Right hindlimb (tissue), 1 donor: ENCODE measurements around the gene GLI3.
A peak's percentile ranks its signal among the peaks of the same experiment; 100 is the strongest.

ENCODE experiments used
- DNase-seq: peaks from one replicate; pipeline ENCODE4 v3.0.0-alpha.2; 2018

The GLI3 gene

DNA sequence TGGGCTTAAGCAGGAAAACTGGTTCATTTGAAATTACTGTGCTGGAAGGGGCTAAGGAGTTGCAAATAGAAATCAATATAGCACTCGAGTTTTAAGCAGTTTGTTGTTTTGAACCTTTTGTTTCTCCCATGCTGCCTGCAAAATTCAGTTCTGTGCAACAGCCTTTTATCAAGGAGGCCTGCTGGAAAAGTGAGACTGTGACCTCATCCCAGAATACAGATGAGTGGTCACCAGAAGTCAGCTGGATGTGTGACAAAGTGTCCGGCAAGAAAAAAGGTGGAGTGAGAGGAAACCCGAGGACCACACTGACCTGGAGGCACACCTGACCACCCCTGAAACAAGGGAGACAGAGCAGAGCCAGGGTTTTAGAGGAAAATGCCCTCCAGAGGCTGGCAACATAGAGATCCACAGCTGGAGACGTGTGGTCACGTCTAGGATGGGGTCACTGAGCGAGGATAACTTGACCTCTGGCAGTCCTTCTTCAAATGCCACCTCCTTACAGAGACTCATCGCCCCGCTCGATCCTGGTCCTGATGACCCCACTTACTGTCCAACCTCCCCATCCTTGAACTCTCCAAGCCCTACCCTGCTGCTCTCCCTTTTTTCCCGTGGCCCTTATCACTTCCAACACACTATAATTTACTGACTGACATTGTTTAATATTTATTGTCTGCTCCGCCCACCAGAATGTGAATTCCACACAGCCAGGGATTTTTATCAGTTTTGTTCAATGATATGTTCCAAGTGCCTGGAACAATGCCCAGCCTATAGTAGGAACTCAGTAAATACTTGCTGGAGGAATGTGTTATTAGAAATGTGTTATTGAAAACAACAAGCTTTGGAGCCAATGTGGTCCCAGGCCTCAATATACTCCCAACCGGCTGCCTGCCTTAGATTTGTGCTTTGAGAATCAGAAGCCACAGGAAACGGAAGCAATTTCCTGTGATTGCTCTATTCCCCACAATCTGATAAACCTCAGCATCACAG lies 243.8 kb downstream of the GLI3 start:
- DNase-seq = no peak

DNA sequence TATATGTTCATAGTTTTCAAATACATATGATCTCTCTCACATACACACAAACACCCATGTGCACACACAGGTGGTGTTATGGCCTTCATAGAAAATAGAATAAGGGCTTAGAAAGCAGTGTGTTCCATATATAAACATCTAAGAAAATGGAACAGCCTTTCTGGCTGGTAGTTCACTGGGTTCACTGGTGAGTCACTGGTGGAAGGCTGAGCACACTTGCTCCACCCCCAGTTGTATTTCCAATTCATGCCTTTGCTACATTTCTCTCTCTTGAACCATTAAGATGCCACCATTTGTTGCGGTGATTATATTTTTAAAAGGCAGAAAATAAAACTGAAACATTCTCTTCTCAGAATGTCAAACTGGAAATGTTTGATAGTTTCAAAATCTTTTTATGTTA lies 252.1 kb downstream of the GLI3 start:
- no peak for DNase-seq

DNA sequence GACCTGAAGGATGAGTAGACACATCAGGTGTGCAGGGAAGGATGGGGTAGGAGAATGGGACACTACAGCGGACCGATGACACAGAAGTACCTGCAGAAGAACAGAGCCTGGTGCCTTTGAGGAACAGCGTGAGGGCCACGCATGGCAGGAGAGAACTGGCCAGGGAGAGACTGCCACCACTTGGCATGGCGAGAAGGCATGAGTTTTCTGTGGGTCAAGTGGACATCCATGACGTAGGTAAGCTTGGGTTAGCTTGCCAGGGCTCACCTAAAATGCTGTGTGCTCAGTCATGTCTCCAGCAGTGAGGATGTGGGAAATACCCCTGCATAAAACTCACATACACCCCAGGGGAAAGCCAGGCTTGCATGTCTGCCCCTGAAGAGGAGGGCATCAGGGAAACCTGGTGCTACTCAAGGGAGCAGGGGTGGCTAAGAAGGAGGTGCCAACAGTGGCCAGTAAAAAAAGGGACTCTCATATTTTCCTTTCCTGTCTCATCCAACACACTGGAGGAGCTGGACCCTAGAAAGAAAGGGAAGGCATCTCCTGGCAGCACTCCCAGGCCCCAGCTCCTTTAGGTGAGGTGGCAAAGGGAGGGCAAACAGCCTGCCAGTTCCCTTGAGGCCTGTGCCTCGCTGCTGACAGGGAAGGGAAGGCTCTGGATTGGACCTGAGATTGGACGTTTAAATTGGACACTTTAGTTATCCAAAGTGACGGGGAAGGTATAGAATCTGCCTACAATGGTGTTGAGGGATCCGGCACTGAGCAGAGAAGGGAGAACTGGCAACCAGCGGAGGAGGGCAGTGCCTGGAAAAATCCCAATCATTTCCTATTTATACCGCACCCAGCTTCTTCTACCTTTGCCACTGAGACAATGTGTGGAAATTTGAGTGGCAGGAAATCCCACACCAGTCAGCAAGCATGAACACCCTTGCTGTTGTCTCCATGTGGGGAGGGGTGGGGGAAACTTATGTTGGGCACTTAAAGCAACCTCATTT lies 255.7 kb downstream of the GLI3 start:
- no peak for DNase-seq

DNA sequence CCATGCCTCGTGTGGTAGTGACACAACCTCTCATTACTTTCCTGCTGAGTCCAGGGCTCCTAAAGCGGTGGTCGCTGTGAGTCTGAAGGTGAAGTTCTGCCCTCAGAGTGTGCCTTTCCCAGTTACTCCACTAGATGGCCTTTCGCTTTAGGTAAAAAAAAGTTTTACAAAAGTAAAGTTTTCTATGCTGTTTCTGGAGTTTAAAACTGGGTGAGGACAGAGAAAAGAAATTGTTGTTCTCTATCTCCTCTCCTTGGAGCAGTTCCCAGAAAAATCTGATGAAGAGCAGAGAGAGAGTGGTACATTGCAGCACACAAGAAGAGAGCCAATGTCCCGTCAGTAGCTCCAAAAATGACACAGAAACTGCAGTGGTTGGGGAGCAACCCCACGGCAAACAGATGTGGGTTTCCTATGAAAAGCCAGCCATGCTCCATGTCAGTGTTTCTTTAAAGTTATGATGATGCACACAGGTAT lies 257.1 kb downstream of the GLI3 start:
- peak; percentile 43 for DNase-seq

DNA sequence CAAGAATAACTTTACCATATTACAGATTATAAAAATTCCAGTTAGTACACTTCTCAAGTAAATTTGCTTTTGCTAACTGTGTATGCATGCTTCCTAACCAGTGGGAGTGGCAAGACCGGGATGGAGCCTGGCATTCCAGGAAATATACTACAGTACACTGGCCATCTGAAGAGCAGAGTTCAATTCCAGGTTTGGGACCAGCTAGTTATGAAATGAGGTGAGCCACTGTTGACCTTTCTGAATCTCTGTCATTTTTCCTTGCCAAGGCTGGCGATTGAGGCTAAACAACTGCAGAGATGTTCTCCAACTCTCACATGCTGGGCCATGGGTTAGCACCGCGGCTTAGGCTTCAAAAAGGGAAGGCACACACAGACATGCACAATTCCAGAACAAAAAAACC lies 258.2 kb downstream of the GLI3 start:
- DNase-seq = no peak

DNA sequence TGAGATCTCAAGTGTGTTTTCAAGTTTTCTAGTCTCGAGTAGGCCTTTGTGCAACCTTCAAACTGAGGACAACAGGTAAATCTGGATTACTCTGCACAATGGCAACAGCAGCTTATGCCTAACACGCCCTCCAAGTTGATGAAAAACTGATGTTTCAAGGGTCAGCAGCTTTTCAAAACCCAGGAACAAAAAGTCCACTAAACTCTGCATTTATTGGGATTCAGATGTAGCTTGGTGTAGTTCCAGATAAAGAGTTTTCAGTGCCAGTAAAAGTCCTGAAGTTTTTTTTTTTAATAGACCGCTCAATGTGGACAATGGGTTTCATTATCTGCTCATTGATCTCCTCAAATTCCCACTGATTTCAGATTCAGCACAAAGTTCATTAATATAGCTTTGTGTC lies 259.3 kb downstream of the GLI3 start:
- DNase-seq = no peak

DNA sequence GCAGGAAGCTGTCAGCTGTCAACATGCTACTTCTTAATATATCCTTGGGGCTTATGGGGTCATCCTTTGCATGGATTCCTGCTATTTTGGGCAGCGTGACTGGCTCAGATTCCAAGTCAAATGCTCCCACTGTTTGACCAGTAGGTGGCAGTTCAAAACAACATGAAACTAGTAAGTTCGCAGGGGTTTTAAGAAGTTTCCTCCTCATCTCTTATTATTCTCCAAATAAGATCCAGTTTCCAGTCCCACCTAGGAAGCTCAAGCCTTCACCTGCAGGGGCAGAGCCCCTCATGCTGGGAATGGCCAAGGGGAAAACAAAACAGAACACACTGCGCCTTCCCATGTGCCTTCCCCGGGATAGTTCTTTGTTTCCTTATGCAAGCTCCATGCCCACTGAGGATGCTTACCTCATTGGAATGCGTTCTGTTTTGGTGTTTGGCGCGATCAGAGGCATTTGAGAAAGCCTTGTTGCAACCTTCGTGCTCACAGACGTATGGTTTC lies 259.8 kb downstream of the GLI3 start:
- peak; percentile 51 for DNase-seq

DNA sequence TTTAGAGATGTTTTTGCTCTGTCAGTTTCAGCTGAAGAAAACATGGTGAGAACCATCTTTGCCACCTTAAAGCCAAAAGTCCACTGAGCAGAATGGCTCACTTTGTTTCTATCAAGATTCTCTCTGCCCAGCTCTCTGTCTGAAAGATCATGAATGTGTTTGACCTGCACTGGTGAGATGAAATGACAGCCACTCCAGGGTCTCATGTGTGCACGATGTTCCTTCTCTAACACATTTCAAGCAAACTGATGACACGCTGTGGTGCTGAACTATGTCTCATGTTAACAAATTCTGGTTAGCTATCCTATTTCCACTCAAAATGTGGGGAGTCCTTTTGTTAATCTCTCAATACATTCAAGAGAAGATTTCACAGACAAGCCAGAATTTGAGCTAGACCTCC lies 260.6 kb downstream of the GLI3 start:
- no peak for DNase-seq

DNA sequence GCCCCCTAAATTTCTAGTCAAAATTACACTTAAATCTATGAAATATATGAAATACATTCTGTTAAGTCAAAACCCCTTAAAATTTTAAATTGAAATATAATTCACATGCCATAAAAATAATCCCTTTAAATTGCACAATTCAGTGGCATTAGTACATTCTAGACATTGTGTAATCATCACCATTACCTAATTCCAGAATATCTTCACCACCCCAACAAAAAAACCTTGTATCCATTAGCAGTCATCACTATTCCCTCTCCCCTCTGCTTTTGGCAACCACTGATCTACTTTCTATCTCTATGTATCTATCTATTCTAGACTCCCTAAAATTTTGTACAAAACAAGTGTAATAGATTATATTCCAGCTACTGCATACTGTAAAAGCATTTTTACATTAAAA lies 261.2 kb downstream of the GLI3 start:
- DNase-seq = no peak

DNA sequence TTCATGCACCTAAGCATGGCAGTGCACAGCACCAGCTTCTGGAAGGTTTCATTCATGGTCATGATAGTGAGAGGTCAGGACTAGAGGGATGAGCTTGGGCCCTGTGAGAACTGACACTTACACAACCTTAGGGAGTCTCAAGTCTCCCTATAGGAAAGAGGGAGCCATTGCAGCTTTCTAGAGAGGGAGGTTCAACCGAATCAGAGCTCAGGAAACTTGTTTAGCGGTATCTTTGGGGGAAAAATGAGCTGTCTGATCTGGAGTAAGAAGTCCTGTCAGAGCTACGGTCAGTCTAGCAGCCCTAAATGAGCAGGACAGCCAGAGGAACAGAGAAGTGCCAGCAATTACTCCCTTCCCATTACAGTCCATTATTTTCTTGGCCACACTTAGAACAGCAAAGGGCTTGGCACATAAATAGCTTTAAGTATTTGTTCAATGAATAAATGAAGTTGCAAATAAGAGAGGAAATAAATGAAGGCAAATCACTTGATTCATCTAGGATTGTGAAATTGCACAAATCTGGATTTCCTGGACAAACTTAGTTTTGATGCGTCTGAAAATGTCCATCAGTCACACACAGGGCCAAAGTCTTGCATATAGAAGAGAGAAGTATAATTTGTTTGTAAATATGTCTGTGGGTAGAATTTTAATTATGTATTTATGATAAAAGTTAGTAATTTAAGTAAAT lies 262.0 kb downstream of the GLI3 start:
- DNase-seq = no peak

DNA sequence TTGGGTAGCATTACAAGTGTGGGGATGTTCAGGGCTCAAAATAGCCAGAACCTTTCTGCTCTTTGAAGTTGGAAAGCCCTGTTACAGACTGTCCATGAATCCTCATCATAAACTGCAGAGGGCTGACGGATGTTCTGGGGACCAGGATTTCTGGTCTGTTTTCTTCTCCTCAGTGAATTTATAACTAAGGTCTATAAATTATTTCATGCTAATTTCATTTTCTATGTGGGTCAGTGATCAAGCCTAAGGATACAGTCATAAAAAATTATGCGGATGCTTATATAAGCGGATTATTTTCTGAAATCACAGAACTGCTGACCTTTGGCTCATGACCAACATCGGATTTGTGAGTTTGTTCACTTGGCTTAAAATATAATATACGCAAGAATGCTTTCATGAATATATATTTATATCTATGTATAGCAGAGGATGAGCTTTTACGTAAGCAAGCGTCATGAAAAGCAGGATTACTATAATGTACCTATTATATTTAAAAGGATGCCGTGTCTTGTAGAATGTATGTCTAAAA lies 263.7 kb downstream of the GLI3 start:
- DNase-seq = no peak

DNA sequence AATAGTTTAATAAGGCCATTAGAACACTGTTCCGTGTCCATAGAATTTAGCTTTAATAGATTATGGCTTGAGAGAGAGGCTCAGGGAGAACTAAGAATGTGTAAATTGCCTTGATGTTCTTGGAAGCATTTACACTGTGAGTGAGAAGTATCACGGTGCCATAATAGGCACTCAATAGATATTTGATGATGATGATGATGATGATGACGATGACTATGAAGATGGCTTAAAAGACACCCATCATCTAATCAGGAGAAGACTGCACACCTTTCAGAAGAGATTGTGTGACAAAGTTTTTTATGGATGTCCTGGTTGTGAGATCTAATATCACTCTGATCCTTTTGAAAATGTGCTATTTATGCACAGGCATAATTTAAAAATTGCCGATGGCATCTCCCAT lies 264.2 kb downstream of the GLI3 start:
- DNase-seq = no peak

DNA sequence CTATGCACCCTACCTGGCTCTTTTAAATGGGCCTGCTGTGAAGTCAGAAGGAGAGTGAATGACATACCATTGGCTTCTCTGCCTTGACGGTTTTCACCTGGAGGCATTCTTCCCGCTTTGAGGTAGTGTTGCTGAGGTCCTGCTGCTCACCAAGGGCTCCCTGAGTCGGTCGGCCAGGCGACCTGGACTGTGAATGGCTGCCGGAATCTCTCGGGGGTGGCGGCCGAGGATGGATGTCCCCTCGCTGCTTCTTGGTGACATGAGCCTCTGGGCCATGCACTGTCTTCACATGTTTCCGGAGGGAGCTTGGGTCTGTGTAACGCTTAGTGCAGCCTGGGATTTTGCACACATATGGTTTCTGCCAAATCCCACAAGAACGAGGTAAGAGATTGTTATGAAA lies 264.7 kb downstream of the GLI3 start:
- no peak for DNase-seq

DNA sequence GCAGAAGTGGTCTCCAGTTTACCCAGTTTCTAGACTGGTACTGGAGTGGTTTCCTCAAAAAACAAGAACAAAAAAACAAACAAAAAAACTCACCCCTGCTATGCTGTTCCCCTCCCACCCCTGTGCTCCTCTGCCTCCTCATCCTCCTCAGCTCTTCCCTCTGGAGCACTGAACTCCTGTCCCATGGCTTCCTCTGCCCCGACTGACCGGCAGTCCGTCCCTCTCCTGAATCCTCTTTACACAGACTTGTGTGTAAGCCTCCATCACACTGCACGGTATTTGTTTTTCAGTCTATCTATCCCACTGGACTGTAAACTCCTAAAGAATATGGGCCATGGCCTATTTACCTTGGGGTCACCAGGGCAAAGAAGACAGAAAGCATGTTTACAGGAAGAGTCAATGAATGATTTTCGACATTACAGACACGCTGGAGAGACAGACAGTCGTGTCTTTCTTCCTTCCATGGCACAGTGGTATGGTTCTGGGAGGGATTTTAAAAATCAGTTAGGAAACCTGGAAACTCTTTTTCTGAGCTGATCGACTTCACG lies 265.3 kb downstream of the GLI3 start:
- no peak for DNase-seq

DNA sequence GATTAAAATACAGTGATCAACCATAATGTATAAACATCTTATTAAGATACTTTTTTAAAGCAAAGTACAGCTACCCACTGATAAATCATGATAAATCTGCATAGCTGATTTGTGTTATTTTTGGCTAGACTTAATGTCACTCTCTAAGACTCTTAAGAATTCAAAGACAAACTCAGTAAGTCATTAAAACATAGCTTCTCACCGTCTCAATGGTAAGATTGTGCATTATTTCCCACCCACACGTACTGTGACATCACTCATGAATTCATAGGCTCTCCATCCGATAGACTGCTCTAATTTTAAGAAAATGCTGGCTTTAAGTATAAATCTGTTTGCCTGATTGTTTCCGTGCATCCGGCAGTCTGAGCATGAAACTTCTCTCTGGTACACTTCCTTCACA lies 266.1 kb downstream of the GLI3 start:
- DNase-seq = no peak

DNA sequence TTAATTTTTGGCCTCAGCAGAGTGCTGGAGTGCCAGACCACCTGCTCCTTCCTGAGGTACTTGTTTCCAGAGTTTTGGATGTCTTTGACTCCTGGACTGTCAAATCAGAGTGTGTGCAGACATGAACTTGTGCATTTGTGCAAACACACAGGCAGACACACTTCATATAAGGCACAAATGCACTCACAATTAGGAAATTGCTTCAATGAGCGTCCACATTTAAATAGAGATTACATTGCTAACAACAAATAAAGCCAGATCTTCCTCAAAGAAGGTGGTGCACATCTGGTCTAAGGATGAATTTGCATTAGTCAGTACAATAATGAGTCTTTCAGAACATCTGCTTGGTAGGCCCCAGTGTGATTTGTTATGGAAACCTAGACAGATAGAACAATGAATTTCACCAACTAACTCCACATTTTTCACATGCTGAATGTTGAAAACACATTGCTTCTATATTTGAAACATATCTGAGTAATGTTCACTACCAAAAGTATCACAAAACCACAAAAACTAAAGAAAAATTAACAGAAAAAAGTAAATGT lies 267.4 kb downstream of the GLI3 start:
- no peak for DNase-seq

DNA sequence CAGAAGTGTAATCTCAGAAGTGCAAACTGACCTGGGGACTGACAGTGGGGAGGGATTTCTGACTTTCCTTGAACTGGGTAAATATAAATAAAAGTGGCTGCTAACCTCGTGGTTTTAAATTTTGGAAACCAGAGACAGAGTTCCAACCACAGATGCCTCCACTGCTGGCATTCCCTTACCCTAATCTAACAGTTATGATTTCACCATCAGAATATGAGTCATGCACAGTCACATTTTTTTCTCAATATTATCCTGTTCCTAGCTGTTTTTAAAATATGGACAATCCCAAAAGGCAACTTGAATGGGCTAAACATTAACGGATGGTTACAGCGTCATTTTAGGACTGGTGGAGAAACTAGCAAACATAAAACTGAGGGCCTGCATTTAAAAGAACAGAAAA lies 269.9 kb downstream of the GLI3 start:
- no peak for DNase-seq

DNA sequence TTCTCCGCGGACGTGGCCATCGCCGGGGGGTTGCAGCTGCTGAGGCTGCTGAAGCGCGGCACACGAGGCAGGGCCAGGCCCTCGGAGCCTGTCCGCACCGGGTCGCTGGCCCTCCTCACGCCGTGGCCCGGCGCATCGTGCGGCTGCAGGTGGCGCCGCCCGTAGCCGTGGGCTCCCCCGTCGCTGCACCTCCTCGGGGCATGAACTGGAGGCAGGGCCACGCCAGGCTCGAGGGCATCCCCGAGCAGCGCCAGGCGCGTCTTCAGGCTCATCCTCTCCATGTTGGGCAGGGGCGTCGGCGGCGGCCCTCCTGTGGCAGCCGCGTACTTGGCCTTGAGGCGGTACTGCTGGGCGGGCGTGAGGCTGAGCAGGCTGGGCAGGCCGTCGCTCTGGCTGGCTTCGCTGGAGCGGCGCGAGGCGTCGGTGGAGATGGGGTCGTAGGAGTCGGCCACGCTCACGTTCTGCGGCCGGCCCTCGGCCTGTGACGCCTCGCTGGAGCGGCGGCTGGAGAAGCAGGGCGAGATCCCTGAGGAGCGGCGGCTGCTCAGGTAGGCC lies 271.0 kb downstream of the GLI3 start:
- no peak for DNase-seq

DNA sequence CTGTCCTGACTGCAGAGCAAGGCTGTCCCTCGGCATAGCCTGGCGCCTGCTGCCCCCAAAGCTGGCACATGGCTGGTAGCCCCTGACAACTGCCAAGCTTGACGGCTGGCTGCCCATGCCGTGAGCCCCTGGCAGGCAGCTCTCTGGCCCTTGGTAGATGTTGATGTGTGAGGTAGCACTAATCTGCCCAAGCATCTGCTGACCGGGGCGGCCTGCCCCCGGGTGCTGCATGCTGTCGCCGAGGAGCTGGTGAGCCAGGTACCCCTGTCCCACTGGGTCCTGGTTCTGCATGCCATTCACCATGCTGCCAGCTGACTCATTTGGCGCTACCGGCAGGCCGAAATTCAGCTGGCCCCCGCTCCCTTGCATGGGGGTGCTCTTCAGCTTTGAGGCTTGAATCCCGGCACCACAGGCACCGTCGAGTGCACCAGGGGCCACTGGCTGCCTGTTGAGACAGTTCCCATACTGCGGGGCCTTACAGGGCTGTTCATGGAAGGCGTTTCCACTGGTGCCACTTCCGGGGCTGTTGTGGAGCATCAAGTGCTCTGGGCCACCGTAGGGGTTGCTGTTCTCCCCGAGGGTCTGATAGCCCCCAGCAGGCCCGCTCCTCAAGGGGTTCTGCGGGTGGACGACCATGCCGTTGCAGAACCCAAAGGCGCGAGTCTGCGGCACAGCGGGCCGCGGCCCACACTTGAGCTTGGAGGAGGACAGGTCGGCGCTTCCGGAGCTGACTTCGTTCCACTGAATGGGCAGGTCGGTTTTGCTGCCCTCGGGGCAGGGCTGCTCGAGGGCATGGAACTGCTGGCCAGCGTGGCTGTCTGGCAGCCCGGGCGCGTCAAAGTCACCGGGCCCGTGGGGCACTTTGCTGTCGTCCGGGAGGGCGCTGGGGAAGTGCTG lies 271.9 kb downstream of the GLI3 start:
- no peak for DNase-seq

DNA sequence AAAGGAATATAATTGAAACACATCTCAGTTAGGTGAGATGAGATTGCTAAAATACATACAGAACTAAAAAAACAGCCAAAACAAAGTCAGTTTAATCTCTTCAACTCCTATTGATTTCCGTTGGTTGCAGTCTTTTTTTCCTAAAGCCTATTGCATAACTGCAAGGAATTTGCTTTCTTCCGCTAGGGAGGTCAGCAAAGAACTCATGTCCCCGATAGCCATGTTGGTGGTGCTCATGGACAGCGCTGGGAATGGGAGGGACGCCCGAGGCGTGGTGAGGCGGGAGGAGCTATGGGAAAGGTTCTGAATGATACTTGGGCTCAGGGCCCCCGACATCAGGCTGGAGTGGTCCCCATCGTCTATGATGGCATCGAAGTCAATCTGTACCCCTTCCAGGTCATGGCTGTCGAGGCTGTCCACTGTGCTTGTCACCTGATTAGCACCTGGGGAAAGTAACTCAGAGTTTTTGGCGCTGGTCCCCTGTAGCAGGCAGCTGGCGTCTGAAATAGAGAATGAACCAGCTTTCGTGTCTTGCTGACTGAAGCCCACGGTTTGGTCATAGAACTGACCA lies 272.7 kb downstream of the GLI3 start:
- DNase-seq = no peak
